Right lobe of liver (tissue), 4 donors: ENCODE measurements around the gene NR6A1.

ENCODE experiments used
- POLR2A ChIP-seq: fragments of 450-650 bp; IDR thresholded peaks from one replicate; pipeline ENCODE4 v1.6.1; 2017; ENCODE audit warnings: antibody characterized with exemption, mild to moderate bottlenecking
- TF ChIP-seq, protein P1 (sequence below), 4 donors: fragments of 200-600 bp in 3 of 4; fragments of 450-650 bp in 1 of 4; IDR thresholded peaks; one replicate each; pipeline versions ENCODE4 v1.5.1 to v1.8.0; 2016 to 2022; ENCODE audit warnings: antibody characterized with exemption in 4 of 4, mild to moderate bottlenecking in 2 of 4
- donor health status: DM: no; HTN: no; CAD: no.
- donor health status: DM: no; HTN: no; CAD: no.
- donor health status: DM: no; HTN: yes; CAD: no.

DNA sequence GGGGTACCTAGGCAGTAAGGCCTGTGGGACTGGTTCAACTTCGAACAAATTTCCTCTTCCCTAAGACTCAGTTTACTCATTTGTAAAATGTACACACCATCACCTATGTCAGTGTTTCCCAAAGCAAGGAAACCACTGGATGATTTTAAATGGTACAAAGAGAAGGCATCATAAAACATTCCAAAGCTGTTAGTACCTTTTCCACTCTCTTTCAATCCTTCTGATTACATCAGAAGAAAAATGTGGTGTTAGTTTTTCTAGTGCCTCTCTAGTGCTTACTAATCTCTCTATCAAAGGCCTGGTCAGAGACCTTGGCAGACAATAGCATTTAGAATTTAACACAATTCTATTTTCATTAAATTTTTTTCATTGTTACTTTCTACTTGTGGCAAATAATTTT lies 18.1 kb downstream of the NR6A1 start:
- TF ChIP-seq, protein P1, sequence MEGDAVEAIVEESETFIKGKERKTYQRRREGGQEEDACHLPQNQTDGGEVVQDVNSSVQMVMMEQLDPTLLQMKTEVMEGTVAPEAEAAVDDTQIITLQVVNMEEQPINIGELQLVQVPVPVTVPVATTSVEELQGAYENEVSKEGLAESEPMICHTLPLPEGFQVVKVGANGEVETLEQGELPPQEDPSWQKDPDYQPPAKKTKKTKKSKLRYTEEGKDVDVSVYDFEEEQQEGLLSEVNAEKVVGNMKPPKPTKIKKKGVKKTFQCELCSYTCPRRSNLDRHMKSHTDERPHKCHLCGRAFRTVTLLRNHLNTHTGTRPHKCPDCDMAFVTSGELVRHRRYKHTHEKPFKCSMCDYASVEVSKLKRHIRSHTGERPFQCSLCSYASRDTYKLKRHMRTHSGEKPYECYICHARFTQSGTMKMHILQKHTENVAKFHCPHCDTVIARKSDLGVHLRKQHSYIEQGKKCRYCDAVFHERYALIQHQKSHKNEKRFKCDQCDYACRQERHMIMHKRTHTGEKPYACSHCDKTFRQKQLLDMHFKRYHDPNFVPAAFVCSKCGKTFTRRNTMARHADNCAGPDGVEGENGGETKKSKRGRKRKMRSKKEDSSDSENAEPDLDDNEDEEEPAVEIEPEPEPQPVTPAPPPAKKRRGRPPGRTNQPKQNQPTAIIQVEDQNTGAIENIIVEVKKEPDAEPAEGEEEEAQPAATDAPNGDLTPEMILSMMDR (IDR thresholded peaks at IDR 0.05) = no peak
- no peak for TF ChIP-seq POLR2A
